22Rv1 (cell line): ENCODE results near the gene ZRANB3.

Source experiments
- CTCF ChIP-seq: fragments of 450-650 bp; IDR thresholded peaks from 2 replicates; pipeline ENCODE4 v1.5.1; 2017; ENCODE audit warnings: mild to moderate bottlenecking
- ZFX ChIP-seq: fragments of 450-650 bp; IDR thresholded peaks from 2 replicates; pipeline ENCODE4 v1.6.1; 2017; ENCODE audit warnings: antibody characterized with exemption, borderline replicate concordance

GRCh38 chr2:135422898-135423297 is 108.1 kb downstream of the ZRANB3 start:
- TF ChIP-seq CTCF (no peak), ZFX (no peak)
